Epithelial cell of proximal tubule (primary cell): Measurements from ENCODE around the gene NKAIN4. TPM values are rescaled to one million over a fixed set of nuclear protein-coding genes. Genes with fewer than 3 reads are reported as not detected.
"Not testable (repeated sequence)": the region's sequence is repeated elsewhere in the genome, so short reads cannot be mapped to it uniquely, and the experiment has no call there.

Source experiments
- DNase-seq: peaks from one replicate; pipeline ENCODE4 v3.0.0-alpha.2; 2011; ENCODE audit warnings: low read depth
- H3K4me3 ChIP-seq: 2 replicates; pipeline ENCODE4 v1.5.1; 2011; ENCODE audit warnings: low read depth, mild to moderate bottlenecking, low read length
- CTCF ChIP-seq: conservative IDR thresholded peaks from 2 replicates; pipeline ENCODE4 v1.5.1; 2012; ENCODE audit warnings: low read depth, mild to moderate bottlenecking, low read length
- total RNA-seq: library from RNA; depleted of rRNA; stranded (reverse); fragments of >200 nt; gene quantifications from 2 replicates; pipeline ENCODE4 v1.2.3, GENCODE V29; 2015

The NKAIN4 gene
- total RNA-seq, 1 donor from 2014 or later: 4.0 TPM

GRCh38 chr20:63223826-63224207 is 30.4 kb downstream of the NKAIN4 start:
- DNase-seq: no peak
- TF ChIP-seq CTCF: no peak
- H3K4me3 ChIP-seq: no peak overlapping the region

GRCh38 chr20:63223121-63223825 is 31.0 kb downstream of the NKAIN4 start:
- H3K4me3 ChIP-seq: no peak overlapping the region
- TF ChIP-seq CTCF: peak; percentile 81
- DNase-seq: no peak

GRCh38 chr20:63222541-63222940 is 31.7 kb downstream of the NKAIN4 start:
- no peak for DNase-seq

GRCh38 chr20:63221400-63222053 is 32.7 kb downstream of the NKAIN4 start:
- not testable (repeated sequence) for H3K4me3 ChIP-seq

More at GRCh38 chr20:63222541-63222940, 31.7 kb downstream of the NKAIN4 start:
- no peak overlapping the region for H3K4me3 ChIP-seq
- TF ChIP-seq CTCF: no peak

GRCh38 chr20:63220696-63221399 is 33.4 kb downstream of the NKAIN4 start:
- DNase-seq: no peak
- TF ChIP-seq CTCF: no peak
- no peak overlapping the region for H3K4me3 ChIP-seq

More at GRCh38 chr20:63221400-63222053, 32.7 kb downstream of the NKAIN4 start:
- DNase-seq: not testable (repeated sequence)

- DNase-seq: no peak
- no peak overlapping the region for H3K4me3 ChIP-seq
- TF ChIP-seq CTCF: no peak
These were observed 34.3 kb downstream of the NKAIN4 start for GRCh38 chr20:63219866-63220521.

- no peak for DNase-seq
These were observed 34.8 kb downstream of the NKAIN4 start for GRCh38 chr20:63219447-63219821.

More at GRCh38 chr20:63219447-63219821, 34.8 kb downstream of the NKAIN4 start:
- no peak for TF ChIP-seq CTCF
- no peak overlapping the region for H3K4me3 ChIP-seq
